Endometrial microvascular endothelial cells (primary cell): ENCODE measurements around the gene ERP44. TPM values are rescaled to one million over a fixed set of nuclear protein-coding genes. Genes with fewer than 3 reads are reported as not detected.
"Not testable (repeated sequence)": the region's sequence is repeated elsewhere in the genome, so short reads cannot be mapped to it uniquely, and the experiment has no call there.

Experiments
- in situ Hi-C: cut with HindIII; loops from 2 replicates; pipeline ENCODE4 v1.10.0; 2017; ENCODE audit warnings: low sequenced_read_pairs, low pct_unique_long_range_greater_than_20kb; ENCODE audit errors: inconsistent ontology term
- total RNA-seq: library from RNA; depleted of rRNA; stranded (reverse); fragments of >200 nt; gene quantifications from one replicate; pipeline ENCODE4 v1.2.3, GENCODE V29; 2015; ENCODE audit errors: inconsistent ontology term

The ERP44 gene
- total RNA-seq, 1 donor from 2014 or later, result 16.6 TPM

DNA sequence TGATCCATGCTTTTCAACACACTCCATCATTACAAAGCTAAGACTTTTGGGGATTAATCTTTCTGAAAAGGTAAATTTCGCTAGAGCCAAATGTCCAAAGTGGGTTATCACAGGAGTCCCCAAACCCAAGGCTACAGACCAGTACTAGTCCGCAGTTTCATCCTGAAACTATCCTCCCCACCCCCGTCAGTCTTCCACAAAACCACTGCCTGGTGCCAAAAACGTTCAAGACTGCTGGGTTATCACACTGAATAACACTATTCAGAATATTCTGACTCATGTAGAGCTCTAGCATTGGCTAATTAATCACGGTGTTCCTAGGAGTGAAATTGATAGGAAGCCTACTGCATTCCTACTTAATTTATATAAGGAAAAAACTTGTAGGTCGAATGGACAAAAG, 24.7 kb downstream of the ERP44 start:
- in situ Hi-C loops, result no loop called here

DNA sequence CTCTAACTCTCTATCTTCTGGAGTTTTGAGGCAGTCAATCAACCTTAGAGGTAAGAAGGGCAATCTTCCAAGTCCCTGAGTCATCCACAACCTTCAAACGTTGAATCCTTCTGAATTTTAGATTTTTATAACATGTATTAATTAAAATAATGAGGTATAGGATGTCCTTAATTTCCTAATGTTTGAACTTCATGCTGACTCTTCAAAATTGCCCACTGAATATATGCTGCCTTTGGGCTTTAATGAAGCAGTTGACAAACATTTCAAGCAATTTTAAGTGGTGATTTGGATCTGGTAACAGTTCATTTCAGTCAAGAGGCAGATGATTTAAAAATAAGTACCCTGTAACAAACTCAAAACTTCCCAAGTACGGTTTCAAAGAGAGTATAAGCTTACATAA, 26.0 kb downstream of the ERP44 start:
- in situ Hi-C loops, result no loop called here

DNA sequence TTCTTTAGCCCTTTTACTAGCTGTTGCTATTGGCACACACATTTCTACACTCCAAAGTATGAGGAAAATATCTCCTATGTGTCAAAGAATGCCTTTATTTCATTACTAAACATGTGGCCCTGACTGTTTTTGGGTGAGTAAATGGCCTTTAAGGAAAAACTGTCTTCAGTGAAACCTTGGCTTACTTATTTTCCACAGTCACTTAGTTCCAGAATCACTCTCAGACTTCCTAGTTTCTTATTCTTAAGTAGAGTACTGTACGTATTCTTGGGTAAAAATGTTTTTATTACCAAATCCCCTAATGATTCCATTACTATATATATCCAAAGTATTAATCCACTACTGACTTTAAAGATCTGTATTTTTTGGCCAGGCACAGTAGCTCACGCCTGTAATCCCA, 27.5 kb downstream of the ERP44 start:
- in situ Hi-C loops, result no loop called here

DNA sequence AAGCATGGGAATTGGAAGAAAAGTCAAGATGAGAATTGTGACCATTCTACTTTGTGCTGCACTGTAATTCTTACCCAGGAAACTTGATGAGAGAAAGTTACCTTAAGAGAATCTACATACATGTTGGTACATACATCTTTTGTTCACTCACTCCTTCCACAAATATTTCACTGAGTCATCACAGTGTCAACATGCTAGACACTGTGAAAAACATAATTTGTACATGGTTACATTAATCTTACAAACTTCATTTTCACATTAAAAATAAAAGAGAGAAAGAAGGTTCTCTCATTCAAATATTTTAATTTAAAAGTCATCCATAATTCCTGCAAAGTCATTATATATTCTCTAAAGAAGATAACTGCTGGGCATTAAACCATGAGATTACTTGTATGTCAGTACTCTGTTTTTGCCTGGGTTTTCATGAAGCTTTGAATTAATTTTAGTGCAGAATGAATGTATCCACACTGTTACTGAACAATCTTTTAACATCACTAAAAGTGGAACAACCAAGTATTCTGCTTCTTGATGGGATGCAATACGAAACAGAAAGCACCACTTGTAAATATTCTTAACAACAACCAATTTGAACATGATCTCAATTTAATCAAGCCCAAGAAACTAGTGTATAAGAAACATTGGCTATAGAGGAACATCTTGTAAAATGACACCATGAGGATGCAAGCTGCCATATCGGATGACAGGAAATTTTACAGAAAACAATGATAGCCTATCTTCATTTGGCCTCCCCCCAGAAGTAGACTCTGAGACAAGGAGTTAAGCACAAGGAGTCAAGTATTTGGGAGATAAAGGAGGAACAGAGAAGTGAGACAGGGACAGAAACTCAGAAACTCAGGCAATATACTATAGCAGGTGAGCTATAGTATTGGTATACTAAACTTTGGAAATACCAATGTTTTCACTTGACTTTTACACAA, 28.4 kb downstream of the ERP44 start:
- in situ Hi-C loops, result no loop called here

DNA sequence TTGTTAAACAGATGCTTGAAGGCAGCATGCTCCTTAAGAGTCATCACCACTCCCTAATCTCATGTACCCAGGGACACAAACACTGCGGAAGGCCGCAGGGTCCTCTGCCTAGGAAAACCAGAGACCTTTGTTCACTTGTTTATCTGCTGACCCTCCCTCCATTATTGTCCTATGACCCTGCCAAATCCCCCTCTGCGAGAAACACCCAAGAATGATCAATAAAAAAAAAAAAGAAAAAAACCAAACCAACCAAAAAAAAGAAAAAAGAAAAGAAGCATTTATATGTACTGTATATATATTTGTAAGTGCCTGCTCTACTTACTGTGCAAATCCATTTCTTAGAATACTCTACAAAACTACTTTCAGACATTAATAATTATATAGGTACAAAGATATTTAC, 29.7 kb downstream of the ERP44 start:
- in situ Hi-C loops, result not testable (repeated sequence)

DNA sequence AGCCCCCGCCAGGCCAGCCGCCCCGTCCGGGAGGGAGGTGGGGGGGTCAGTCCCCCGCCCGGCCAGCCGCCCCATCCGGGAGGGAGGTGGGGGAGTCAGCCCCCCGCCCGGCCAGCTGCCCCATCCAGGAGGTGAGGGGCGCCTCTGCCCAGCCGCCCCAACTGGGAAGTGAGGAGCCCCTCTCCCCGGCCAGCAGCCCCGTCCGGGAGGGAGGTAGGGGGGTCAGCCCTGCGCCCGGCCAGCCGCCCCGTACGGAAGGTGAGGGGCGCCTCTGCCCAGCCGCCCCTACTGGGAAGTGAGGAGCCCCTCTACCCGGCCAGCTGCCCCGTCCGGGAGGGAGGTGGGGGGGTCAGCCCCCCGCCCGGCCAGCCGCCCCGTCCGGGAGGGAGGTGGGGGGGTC, 30.8 kb downstream of the ERP44 start:
- in situ Hi-C loops, result not testable (repeated sequence)

DNA sequence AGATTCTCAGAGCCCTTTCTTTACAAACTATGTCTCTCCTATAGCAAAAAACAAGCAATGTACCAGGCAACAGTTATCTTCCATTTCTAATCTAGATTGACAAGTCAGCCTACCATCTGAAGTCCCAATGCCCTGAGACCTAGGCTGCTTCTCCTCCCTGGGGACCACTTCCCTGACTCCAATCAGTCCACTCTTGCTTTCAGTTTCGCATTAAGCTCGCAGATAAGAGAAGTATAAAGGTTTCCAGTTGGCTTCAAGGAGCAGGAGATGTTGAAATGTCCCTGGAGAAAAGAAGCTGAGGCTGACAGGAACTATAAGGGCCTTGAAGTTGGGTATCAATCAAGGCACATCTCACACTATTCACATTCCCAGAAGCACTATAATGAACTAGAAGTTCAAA, 32.3 kb downstream of the ERP44 start:
- in situ Hi-C loops, result no loop called here

DNA sequence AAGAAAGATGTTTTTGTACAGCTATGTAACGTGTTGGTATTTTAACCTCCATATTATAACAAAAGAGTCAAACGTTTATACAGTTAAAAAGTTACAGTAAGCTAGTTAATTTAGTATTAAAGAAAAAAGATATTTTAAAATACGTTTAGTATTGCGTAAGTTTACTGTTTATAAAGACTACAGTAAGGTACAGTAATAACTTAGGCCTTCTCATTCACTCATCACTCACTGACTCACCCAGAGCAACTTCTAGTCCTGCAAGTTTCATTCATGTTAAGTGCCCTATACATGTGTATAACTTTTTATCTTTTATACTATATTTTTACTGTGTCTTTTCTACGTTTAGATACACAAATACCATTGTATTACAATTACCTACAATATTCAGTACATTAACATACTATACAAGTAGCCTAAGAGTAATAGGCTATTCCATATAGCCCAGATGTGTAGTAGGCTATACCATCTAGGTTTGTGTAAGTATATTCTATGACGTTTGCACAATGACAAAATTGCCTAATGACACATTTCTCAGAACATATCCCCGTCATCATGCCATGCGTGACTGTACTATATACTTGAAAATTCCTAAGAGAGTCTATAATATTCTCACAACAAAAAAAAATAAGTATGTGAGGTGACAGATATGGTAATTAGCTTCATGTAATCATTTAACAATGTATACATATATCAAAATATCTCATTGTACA, 33.8 kb downstream of the ERP44 start:
- in situ Hi-C loops, result no loop called here

DNA sequence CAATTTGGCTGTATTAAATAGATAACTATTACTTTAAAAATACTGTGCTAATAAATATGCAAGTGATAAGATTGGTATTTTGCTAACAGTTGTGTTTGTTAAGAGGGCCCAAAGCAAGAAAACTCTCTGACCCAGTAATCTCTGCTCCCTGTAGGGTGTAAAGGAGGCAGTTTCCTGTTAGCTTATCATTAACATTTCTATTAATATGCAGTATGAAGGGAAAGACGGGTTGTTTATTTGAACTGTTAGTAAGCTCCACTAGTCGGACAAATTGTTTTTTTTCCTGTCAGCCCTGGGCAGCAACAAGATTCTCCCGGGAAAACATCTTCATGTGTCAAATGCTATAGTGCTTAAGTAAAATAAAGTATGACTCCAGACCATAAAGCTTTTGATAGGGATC, 35.6 kb downstream of the ERP44 start:
- in situ Hi-C loops, result no loop called here

DNA sequence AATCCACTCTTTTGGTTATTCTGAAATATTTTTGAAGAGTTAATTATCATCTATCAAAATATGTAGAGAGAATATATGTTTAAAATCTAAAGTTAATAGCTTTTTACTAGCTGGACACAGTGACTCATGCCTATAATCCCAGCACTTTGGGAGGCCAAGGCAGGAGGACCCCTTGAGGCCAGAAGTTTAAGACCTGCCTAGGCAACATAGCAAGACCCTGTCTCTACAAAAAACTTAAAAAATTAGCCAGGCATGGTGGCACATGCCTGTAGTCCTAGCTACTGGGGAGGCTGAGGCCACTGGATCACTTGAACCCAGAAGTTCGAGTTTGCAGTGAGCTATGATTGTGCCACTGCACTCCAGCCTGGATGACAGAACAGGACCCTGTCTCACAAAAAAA, 36.1 kb downstream of the ERP44 start:
- in situ Hi-C loops, result not testable (repeated sequence)

DNA sequence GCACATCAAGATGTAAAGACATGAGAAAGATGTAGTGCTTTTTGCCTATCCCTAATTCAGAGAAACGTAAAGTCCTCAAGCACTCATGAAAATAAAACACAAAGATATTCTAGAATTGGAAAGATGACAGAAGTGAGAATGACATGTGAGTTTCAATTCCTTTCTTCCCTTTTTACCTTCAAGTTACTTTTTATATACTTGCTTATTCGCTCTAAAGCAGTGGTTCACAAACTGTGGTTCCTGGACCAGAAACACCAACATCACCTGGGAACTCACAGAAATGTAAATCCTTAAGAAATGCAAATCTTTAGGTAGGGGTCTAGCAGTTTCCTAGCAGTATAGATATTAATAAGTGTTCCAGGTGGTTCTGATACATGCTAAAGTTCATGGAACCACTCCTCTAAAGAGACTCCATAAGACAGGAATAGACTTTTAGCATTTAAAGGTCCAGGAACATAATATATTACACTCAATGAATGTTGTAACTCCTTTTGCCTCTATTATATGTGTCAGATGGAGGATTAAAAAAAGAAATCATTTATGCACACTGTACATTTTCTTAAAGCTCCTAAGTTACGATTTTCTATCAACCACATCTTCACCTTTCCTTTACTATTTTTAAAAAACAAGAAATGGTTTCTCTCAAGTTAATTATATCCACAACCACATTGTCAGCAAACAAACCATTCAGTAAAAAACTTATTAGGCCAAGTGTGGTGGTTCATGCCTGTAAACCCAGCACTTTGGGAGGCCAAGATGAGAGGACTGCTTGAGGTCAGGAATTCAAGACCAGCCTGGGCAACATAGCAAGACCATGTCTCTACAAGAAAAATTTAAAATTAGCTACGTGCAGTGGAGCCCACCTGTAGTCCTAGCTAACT, 39.9 kb downstream of the ERP44 start:
- in situ Hi-C loops, result no loop called here

DNA sequence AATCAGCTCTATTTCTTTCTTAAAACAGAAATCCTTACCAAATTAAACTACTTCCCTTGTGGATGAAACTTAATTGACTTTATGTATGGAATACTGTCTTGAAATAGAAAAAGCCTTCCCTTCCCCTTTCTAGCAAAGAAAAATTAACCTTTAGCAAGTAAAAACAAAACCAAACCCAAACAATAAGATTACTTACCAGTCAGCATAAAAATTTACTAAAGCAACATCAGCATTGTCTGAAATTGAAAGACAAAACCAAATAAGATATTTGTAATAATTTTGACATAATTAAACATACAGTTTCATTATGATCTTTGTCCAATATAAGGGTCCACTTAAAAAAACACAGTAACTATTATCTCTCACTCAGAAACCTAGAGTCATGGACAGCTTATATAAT, 41.2 kb downstream of the ERP44 start:
- in situ Hi-C loops, result no loop called here

DNA sequence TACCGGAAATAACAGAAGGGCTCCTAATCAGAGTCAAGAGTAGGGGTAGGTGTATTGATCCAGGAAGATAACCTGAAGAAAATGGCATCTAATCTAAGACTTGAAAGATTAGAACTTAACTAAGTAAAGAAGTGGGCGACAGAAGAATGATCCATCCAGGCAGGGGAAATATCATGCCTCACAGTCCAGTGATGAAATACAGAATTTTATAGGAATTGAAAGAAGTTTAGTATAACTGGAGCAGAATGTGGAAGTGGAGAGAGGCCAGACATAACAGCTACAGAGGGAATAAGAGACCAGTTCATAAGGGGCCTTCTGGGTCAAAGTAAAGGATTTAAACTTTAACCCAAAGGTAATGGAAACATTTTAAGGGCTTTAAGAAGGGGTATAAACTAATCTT, 42.2 kb downstream of the ERP44 start:
- in situ Hi-C loops, result no loop called here

DNA sequence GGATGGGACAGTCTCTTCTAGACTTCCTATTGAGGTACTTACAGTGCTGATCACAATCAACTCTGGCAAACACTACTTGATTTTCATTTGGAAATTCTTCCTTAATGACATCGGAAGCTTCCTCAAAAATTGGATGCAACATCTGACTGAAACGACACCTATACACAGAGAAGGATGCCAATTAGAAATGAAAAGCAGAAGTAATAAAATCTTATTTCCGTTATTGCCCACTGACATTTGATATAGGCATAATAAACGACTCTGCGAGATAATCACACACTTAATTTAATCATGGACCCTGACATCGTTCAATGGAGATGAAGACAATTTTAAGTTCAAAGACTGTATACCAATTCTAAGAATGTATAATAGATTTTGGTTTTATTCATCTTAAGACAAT, 46.4 kb downstream of the ERP44 start:
- in situ Hi-C loops, result no loop called here

DNA sequence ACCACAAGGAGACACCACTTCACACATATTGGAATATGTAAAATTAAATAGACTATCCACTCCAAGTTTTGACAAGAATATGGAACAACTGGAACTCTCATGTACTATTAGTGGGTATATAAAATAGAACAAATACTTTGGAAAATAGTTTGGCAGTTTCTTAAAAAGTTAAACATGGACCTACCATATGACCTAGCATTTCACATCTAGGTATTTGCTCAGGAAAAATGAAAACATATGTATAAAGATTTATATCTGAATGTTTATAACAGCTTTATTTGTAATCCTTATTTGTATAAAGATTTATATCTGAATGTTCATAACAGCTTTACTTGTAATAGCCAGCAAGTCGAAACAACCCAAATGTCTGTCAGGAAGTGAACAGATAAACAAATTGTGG, 49.2 kb downstream of the ERP44 start:
- in situ Hi-C loops, result loop anchor here (25.0 kb wide), 1 partner anchor 163 kb away; no protein-coding TSS in a partner anchor

DNA sequence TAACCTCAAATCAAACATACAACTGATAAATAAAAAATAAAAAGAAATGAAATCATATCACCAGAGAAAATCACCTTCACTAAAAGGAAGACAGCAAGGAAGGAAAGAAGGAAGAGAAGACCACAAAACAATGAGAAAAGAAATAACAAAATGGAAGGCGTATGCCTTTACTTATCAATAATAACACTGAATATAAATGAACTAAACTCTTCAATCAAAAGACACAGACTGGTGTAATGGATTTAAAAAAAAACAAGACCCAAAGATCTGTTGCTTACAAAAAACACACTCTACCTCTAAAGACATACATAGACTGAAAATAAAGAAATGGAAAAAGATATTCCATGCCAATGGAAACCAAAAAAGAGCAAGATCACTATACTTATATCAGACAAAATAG, 60.3 kb downstream of the ERP44 start:
- in situ Hi-C loops, result loop anchor here (25.0 kb wide), 1 partner anchor 174 kb away; no protein-coding TSS in a partner anchor

DNA sequence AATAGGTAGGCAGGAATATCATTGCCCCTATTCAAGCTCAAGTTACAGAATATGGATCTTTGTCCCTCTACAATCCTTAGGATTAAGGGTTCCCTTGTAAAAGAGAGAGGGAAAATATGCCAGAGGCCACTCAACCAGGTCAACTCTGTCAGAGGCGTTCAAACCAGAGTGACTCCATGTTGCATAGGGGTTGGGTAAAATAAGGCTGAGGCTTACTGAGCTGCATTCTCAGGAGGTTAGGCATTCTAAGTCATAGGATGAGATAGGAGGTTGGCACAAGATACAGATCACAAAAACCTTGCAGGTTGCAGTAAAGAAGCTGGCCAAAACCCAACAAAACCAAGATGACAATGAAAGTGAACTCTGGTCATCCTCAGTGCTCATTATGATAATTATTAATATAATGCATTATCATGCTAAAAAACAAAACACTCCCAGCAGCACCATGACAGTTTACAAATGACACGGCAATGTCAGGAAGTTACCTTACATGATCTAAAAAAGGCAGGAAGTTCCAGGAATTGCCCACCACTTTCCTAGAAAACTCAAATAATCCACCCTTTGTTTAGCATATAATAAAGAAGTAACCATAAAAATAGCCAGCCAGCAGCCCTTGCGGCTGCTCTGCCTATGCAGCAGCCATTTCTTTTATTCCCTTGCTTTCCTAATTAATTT, 64.8 kb downstream of the ERP44 start:
- in situ Hi-C loops, result loop anchor here (25.0 kb wide), 1 partner anchor 178 kb away; no protein-coding TSS in a partner anchor

DNA sequence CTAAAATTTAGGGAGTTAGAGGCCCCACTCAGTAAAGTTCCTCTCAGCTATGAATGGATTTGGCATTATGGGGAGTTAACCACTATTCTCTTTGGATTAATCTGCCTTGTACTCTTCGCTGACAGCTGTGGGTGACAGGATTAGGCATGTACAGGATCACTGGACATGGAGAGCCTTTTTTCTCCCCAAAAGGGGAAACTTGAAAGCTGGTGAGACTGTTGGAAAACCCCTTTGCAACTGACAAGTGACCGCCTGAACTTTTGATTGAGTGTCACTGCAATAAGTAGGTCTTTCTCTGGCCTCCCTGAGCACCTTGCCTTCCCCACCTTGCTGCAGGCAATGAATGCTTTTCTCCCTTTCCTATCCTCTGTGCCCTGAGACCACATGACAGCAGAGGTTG, 68.3 kb downstream of the ERP44 start:
- in situ Hi-C loops, result loop anchor here (25.0 kb wide), 1 partner anchor 182 kb away; no protein-coding TSS in a partner anchor
